ENCODE measurements around the gene KLHL17.

Gene KLHL17

GRCh38 chr1:923131-923990, 37.0 kb upstream of the KLHL17 start, which contains the start of gene SAMD11:
Gene SAMD11 (plus strand): TSS chr1:923923. CDS start chr1:924432, 509 bp downstream.
- peak; percentile 93 for DNase-seq (ENCODE audit: low spot score)

- DNase-seq (ENCODE audit: low spot score), result no peak
Measured at GRCh38 chr1:923991-924655, 36.3 kb upstream of the KLHL17 start.

DNA sequence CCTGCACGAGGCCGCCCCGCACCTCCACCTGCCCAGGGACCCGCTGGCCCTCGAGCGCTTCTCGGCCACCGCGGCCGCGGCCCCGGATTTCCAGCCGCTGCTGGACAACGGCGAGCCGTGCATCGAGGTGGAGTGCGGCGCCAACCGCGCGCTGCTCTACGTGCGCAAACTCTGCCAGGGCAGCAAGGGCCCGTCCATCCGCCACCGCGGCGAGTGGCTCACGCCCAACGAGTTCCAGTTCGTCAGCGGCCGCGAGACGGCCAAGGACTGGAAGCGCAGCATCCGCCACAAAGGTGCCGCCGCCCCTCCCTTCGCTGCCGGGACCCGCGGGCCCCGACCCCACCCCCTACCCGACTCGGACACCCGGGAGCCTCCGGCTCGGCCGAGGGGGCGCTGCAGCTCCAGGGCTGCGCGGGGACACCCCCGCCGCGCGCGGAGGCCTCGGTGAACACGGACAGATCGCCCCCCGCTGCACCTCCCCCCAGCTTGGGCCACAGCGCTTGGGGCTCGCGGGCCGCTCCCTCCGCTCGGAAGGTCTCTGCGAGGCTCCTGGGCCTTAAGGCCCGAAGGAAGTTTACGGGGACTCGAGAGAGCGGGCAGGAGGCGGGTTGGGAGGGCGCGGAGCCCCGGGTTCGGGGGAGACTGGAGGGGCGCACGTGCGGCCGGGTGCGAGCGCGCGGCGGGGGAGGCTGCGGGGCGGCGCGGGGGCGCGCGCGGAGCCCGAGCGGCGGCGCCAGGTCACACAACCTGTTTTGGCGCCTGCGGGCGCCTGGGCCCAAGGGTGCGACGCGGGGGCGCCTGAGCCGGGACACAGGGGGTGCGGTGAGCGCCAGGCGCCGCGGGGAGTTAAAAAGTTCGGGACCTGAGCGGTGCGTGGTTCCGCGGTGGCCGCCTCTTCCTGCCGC, 35.5 kb upstream of the KLHL17 start:
- no peak for DNase-seq (ENCODE audit: low spot score)

GRCh38 chr1:925561-926421, 34.6 kb upstream of the KLHL17 start:
- DNase-seq (ENCODE audit: low spot score), result no peak

GRCh38 chr1:927234-927633, 33.1 kb upstream of the KLHL17 start:
- DNase-seq (ENCODE audit: low spot score), result no peak

DNA sequence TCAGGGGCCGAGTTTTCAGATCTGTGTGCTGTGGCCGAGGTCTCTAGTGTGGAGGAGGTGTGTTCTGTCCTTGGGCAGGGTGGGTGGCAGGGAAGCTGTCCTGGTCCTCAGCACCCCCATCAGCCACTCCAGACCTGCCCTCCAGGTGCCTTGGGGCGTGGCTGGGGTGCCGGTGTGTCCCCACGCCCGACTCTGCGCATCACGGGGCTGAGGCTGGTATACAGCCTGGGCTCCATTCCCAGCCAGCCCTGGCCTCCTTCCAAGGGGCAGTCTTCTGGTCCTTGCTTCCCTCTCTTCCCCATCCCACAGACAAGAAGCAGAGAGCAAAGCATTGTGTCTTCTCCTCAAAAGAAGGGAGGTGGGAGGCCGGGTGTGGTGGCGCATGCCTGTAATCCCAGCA, 32.6 kb upstream of the KLHL17 start:
- DNase-seq (ENCODE audit: low spot score), result no peak

- no peak for DNase-seq (ENCODE audit: low spot score)
Measured at GRCh38 chr1:928825-929661, 31.3 kb upstream of the KLHL17 start.

GRCh38 chr1:929712-930632, 30.4 kb upstream of the KLHL17 start:
- DNase-seq (ENCODE audit: low spot score), result no peak

DNA sequence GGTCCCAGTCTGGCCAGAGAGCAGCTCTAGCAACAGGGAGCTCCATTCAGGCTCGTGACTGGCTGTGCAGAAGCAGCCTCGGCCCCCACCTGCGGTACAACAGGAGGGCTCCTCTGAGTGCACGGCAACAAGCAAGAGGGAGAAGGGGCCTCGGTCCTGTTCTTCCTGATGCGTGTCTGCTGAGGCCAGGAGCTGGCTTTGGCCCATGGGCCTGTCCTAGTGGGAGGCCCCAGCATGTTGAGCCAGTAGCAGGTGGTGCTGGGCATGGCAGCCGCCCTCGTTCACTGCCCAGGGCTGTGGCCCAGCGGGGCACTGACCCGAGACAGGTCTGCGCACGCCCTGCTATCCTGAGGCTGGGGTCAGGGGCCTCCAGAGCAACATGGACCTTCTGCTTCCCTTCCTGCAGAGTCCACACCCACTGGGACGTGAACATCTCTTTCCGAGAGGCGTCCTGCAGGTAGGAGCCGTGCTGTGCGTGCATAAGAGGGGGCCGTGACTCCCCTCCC, 29.7 kb upstream of the KLHL17 start:
- DNase-seq (ENCODE audit: low spot score), result no peak

GRCh38 chr1:931380-932172, 28.8 kb upstream of the KLHL17 start:
- no peak for DNase-seq (ENCODE audit: low spot score)

GRCh38 chr1:932173-932510, 28.2 kb upstream of the KLHL17 start:
- no peak for DNase-seq (ENCODE audit: low spot score)

- DNase-seq (ENCODE audit: low spot score), result no peak
Measured at GRCh38 chr1:932776-933602, 27.4 kb upstream of the KLHL17 start.

- no peak for DNase-seq (ENCODE audit: low spot score)
Measured at GRCh38 chr1:933603-933940, 26.8 kb upstream of the KLHL17 start.

DNA sequence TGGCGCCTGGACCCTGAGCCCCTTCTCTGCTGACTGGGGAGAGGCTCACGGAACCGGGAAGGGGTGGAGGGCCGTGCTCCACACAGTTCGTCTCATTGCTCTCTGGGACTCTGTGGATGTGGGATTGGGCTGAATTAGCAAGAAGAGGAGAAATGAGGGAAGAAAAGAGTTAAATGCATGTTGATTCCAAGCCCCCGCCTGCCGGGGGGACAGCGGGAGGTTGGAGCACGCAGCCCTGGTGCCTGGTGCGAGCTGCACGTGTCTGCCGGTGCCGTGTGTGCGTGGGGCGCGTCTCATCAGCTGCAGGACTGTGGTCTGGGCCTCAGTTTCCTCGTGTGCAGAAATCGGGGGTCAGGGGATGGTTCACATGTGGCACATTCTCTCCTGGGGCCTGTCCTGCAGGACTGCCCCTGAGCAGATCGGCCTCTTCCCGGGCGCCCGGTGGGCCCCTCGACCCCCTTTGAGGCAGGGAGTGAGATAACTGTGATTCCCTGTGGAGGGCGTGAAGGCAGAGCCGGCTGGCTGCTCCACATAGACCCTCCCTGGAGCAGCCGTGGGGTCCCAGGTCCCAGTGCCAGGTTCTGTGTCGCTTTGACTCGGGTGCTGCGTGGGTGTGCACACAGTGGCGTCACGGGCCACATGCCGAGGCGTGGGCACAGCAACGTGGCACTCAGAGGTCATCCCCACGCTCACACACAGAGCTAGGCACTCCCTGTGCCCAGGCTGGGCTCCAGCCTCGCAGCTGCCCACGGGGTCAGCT, 25.2 kb upstream of the KLHL17 start:
- DNase-seq (ENCODE audit: low spot score), result no peak

DNA sequence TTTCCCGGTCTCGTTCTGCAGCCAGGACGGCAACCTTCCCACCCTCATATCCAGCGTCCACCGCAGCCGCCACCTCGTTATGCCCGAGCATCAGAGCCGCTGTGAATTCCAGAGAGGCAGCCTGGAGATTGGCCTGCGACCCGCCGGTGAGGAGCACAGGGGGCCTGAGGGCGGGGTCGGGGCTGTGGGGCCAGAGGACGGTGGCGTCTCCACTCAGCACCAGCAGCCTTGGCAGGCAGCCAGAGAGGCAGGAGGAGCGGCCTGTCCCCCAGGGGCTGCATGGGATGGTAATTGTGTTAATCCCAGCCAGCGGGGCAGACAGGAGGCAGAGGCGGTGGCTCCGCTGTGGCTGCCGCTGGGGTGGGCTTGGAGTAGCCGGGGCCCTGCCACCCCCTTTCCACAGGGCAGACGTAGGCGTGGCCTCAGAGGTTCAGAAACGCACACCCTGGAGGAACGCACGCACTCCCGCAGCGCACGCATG, 24.6 kb upstream of the KLHL17 start:
- DNase-seq (ENCODE audit: low spot score), result no peak

- DNase-seq (ENCODE audit: low spot score), result no peak
Measured at GRCh38 chr1:936348-937264, 23.8 kb upstream of the KLHL17 start.

Measured in left forelimb (tissue), 1 donor.